Measurements from ENCODE around the gene NTN1. TPM values are rescaled to one million over a fixed set of nuclear protein-coding genes. Genes with fewer than 3 reads are reported as not detected.
A peak's percentile ranks its signal among the peaks of the same experiment; 100 is the strongest.

The NTN1 gene
- total RNA-seq, 2 donors from 2014 or later = 0.63 to 0.87 TPM

DNA sequence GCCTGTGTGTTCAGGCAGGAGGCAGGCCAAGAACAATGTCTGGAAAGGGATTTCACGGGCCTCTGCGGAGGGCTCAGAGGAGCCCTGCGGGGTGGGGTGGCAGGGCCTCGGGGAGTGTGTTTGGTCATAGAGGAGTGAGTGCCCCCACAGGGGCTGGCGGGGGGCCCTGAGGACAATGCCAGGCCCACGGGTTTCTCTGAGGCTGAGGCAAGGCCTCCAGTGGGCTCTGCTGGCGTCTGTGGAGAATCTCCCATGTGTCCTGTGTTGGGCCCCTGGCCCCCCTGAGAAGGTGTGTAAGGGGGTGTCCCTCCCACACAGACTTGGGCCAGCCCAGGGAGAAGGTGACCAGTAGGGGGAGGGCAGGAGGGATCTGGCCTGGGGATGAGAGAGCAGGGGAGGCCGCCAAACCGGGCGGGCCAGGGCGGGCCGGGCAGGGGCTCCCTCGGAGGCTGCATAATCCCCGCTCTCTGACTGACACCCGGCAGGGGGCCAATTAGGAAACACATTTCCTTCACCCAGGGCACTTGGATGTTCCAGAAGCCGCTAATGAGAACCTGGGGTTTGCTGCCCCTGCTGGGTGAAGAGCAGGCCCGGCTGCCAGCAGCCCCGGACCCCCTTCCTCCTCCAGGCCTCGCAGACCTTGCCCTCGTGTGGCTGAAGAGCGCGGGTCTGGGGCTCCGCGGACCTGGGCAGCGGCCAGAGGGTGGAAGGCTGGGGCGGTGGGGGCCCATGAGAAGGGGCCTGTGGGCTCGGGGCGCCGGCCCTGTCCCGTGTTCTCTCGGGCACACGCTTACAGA is 204.2 kb downstream of the NTN1 start:
- Mint-ChIP-seq H3K27me3 (no peaks in the 10 kb centered on the region), H3K4me1 (no peaks in the 10 kb centered on the region), H3K36me3 (ENCODE audit: low read depth) (no peaks in the 10 kb centered on the region), H3K27ac (no peak overlapping the region), H3K9me3 (no peaks in the 10 kb centered on the region), H3K4me3 (no peak overlapping the region)
- no peak for ATAC-seq (replicated peaks)

DNA sequence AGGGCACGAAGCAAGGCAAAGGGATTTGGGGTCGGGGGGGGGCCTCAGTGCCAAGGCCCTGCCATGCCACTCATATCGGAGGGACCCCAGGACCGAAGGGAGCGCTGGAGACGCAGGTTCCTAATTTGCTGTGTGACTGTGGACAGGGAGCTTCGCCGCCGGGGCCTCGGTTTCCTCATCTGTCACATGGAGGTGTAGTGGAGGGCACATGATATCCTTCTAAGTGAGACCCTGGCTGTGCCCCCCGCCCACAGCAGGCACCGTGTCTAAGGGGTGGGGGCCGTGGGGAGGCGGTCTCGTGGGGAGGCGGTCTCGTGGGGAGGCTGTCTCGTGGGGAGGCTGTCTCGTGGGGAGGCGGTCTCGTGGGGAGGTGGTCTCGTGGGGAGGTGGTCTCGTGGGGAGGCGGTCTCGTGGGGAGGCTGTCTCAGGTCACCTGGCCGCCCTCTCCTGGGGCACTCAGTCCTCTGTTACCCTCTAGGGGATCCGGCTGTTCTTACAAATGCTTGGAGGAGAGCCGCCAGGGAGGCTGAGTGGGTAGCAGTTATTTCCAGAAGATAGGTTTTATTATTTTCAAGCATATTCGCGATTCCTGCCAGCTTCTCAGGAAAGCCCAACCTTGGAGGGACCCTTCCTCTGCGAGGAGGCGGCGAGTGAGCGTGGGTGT is 205.0 kb downstream of the NTN1 start:
- no peak for ATAC-seq (replicated peaks)
- no peaks in the 10 kb centered on the region for H3K27me3 Mint-ChIP-seq
- H3K4me1 Mint-ChIP-seq = no peaks in the 10 kb centered on the region
- no peaks in the 10 kb centered on the region for H3K9me3 Mint-ChIP-seq
- H3K27ac Mint-ChIP-seq = no peak overlapping the region
- H3K36me3 Mint-ChIP-seq (ENCODE audit: low read depth) = no peaks in the 10 kb centered on the region
- H3K4me3 Mint-ChIP-seq = no peak overlapping the region

DNA sequence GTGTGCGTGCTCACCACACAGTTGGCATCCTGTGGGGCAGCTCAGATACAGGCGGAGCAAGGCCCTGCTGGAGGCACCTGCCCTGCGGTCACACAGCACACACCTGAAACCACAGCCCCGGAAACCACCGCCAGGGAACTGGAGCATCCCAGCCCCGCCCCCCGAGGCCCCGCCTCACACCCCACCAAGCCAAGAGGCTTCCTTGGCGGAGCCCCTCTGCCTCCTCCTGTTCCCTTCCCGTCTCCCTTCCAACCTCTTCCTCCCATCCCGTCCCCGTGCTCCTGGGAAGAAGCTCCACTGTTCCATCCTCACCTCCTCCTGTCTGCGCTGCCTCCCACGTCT is 205.5 kb downstream of the NTN1 start:
- H3K4me3 Mint-ChIP-seq = no peak overlapping the region
- no peak overlapping the region for H3K27ac Mint-ChIP-seq
- no peaks in the 10 kb centered on the region for H3K36me3 Mint-ChIP-seq (ENCODE audit: low read depth)
- H3K27me3 Mint-ChIP-seq = no peaks in the 10 kb centered on the region
- H3K9me3 Mint-ChIP-seq = no peaks in the 10 kb centered on the region
- H3K4me1 Mint-ChIP-seq = no peaks in the 10 kb centered on the region
- peak; percentile 44 for ATAC-seq (replicated peaks)

DNA sequence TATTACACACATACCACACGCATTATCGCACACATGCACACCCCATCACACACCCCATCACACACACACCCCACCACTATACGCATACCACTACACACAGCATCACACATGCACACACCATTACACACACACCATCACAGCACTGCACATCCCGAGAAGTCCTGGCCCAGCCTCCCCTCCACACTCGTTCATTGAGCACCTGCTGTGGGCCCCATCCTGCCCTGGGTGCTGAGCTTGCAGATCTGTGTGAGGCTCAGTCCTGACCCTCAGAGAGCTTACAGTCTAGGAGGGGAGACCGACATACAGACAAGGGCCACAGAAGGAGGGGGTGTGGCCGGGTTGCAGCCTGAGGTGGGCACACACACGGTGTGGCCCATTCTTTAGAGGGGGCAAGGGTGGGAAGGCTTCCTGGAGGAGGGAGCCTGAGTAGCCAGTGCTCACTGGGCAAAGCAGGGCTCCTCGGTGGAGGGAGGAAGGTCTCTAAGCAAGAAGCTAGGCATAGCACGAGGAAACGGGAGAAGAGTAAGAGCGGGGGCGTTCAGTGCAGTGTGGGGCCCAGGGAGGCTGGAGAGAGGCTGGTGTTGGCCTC is 206.6 kb downstream of the NTN1 start:
- Mint-ChIP-seq H3K9me3 (no peaks in the 10 kb centered on the region), H3K36me3 (ENCODE audit: low read depth) (no peaks in the 10 kb centered on the region), H3K27ac (no peak overlapping the region), H3K4me1 (no peaks in the 10 kb centered on the region), H3K4me3 (no peak overlapping the region), H3K27me3 (no peaks in the 10 kb centered on the region)
- ATAC-seq (replicated peaks) = peak; percentile 22

DNA sequence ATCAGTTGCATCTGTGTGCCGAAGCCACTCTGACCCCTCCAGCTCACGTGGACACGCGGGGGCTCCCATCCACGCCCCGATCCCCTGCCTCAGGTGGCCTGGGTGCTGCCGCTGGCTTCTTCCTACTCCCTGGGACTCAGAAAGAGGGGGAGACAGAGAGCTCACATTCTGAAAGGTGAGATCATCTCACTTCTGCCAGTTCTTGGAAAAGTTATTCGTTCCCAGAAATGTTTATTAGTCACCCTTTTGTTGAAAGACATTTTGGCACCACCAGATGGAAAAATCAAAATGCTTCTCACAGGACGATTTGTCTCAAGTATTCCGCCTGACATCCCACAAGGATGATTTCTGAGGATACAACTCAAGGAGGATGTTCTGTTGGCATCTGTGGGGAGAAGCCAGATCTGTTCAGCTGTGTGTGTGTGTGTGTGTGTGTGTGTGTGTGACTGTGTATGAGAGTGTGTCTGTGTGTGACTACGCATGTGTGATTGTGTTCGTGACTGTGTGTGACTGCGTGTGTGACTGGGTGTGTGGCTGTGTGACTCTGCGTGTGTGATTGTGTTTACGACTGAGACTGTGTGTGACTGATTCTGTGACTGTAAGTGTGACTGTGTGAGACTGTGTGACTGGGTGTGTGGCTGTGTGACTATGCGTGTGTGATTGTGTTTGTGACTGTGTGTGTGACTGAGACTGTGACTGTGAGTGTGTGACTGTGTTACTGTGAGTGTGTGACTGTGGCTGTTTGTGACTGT is 207.3 kb downstream of the NTN1 start:
- no peaks in the 10 kb centered on the region for H3K4me1 Mint-ChIP-seq
- H3K27me3 Mint-ChIP-seq = no peaks in the 10 kb centered on the region
- ATAC-seq (replicated peaks) = peak; percentile 72
- H3K27ac Mint-ChIP-seq = no peak overlapping the region
- H3K4me3 Mint-ChIP-seq = no peak overlapping the region
- no peaks in the 10 kb centered on the region for H3K9me3 Mint-ChIP-seq
- H3K36me3 Mint-ChIP-seq (ENCODE audit: low read depth) = no peaks in the 10 kb centered on the region

DNA sequence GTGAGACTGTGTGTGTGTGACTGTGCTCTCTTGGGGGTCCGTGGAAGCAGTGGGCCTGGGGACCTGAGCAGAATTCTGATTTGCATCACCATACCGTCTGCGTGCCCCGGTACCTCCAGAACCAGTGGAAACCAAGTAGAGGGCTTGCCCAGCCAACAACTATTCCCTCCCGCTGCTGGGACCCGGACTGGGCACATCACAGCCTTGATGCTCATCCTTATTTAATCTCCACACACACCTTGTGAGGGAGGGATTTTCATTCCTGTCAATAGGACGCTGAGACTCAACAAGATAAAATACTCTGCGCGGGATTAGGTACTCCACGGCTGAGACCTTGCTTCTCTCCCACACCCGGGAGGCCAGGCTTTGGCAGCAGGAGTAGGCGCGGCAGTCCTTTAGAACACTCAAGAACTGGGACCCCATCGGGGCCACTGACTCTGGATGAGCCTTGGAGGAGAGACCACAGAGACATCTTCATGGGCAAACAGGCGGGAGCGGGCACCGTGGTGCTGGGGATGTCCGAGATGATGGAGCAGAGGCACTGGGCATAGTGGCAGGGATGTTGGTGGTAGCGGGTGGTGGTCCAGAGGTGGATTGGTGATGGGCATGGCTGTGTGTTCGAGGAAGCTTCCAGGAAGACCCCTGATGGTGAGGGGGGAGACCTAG is 208.0 kb downstream of the NTN1 start:
- Mint-ChIP-seq H3K27ac (no peak overlapping the region), H3K9me3 (no peaks in the 10 kb centered on the region)
- ATAC-seq (replicated peaks) = no peak

DNA sequence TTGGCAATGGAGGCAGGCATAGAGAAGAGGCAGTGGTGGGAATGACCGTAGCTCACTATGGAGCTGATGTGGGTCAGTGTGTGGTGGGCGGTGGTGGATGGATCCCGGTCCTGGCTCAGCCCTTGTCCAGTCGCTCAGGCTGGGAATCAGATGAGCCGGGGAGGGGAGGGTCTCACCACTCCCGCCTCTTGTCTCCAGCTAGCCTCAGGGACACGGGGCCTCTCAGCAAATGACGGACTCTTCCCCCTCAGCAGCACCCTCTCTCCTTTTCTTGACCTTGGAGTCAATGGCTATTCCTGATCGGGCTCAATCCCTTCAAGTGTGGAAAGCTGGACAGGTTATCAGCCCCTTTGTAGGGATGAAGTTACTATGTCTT is 208.5 kb downstream of the NTN1 start:
- H3K4me3 Mint-ChIP-seq = no peak overlapping the region
- no peaks in the 10 kb centered on the region for H3K27me3 Mint-ChIP-seq
- no peaks in the 10 kb centered on the region for H3K4me1 Mint-ChIP-seq
- H3K27ac Mint-ChIP-seq = no peak overlapping the region
- no peaks in the 10 kb centered on the region for H3K36me3 Mint-ChIP-seq (ENCODE audit: low read depth)
- H3K9me3 Mint-ChIP-seq = no peaks in the 10 kb centered on the region
- ATAC-seq (replicated peaks) = no peak

More for the DNA sequence above, 208.0 kb downstream of the NTN1 start:
- H3K27me3 Mint-ChIP-seq = no peaks in the 10 kb centered on the region
- H3K36me3 Mint-ChIP-seq (ENCODE audit: low read depth) = no peaks in the 10 kb centered on the region
- no peak overlapping the region for H3K4me3 Mint-ChIP-seq
- no peaks in the 10 kb centered on the region for H3K4me1 Mint-ChIP-seq

DNA sequence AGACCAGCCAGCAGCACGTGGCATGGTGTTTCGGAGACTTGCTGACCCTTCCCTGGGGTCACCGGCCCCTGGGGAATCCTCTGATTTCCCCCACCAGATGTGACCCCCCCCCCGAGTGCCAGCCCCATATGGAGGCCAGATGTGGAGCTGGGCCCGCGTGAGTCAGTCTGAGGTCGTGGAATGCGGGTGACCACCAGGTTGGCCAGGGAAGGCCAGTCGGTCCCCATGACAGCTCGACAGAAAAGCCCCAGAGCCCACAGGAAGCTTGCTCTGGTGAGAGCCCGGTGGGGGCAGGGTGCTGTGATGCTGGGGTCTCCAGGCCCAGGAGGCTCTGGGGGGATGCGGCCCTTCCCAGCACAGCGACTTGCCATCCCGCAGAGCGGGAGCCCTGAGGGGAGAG is 209.0 kb downstream of the NTN1 start:
- Mint-ChIP-seq H3K4me3 (no peak overlapping the region), H3K27me3 (no peaks in the 10 kb centered on the region), H3K27ac (no peak overlapping the region), H3K36me3 (ENCODE audit: low read depth) (no peaks in the 10 kb centered on the region), H3K9me3 (no peaks in the 10 kb centered on the region), H3K4me1 (peaks cover 3% of the 10 kb centered on the region)
- no peak for ATAC-seq (replicated peaks)

DNA sequence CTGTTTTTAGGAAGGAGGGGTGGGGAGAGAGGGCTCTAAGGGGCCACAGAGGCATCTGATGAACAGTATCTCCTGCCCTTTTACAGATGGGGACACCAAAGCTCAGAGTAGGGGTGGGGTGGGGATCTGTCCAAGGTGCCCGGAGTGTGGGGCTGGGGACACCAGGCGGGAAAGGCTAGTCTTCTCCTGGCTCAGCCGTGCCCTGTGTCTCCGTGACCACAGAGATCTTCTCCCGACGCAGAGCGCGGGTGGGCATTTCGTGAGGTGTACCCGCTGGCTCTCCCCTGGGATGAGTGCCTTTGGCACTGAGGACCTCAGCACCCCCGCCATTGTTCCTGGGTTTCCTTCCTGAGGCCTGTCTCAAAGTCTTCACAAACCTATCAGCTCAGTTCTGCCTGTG is 209.6 kb downstream of the NTN1 start:
- Mint-ChIP-seq H3K36me3 (ENCODE audit: low read depth) (no peaks in the 10 kb centered on the region), H3K4me1 (peaks cover 4% of the 10 kb centered on the region), H3K9me3 (no peaks in the 10 kb centered on the region), H3K4me3 (no peak overlapping the region), H3K27me3 (no peaks in the 10 kb centered on the region), H3K27ac (no peak overlapping the region)
- no peak for ATAC-seq (replicated peaks)

DNA sequence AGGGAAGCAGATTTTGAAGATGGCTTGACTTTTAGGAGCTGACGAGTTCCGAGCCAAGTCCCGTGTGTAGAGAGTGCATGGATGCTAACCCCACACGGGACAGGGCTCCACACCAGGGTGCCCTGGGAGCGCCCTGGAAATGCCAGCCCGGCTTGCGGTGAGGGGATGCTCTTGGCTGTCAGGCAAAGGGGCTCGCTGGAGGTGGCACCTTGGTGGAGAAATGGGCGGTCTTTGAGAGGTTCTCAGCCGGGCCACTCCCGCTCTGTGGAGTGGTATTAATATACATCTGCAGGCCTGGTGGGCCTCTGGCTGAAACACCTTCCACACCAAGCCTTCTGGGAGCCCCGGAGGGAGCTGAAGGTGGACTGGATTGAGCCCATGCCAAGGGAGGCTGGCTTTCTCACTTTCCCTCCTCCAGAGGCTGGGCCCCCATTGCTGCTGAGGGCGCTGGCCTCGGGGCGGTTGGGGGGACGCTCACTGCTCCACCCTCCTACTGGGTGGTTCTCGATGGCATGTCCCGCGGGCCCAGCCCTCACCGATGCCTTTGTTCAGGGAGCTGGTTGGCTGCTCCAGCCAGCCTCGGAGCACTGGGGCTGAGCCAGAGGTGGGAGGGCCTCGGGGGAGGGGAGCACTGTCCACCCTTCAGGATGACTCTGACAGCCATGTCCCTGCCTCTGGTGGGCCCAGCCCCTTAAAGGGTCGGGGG is 210.3 kb downstream of the NTN1 start:
- no peak overlapping the region for H3K27ac Mint-ChIP-seq
- ATAC-seq (replicated peaks) = no peak
- H3K27me3 Mint-ChIP-seq = no peaks in the 10 kb centered on the region
- no peaks in the 10 kb centered on the region for H3K9me3 Mint-ChIP-seq
- no peaks in the 10 kb centered on the region for H3K36me3 Mint-ChIP-seq (ENCODE audit: low read depth)
- no peak overlapping the region for H3K4me3 Mint-ChIP-seq
- peaks cover 4% of the 10 kb centered on the region for H3K4me1 Mint-ChIP-seq

DNA sequence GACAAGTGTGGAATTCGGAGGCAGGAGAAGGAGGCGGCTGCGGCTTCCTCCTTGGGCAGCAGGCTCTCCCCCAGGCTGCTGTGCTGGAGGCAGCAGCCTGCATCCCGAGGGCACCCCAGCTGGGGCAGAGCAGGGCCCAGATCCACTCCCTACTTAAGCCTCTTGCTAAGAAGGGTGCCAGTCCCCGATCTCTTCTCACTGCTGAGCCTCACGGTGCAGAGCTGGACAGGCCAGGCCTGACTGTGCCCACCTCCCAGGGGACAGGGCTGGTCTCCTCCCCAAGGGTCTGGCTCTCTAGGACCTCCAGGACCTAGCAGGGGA is 210.8 kb downstream of the NTN1 start:
- Mint-ChIP-seq H3K27me3 (no peaks in the 10 kb centered on the region), H3K4me3 (no peak overlapping the region), H3K27ac (no peak overlapping the region), H3K36me3 (ENCODE audit: low read depth) (no peaks in the 10 kb centered on the region), H3K9me3 (no peaks in the 10 kb centered on the region), H3K4me1 (peaks cover 4% of the 10 kb centered on the region)
- ATAC-seq (replicated peaks) = no peak

DNA sequence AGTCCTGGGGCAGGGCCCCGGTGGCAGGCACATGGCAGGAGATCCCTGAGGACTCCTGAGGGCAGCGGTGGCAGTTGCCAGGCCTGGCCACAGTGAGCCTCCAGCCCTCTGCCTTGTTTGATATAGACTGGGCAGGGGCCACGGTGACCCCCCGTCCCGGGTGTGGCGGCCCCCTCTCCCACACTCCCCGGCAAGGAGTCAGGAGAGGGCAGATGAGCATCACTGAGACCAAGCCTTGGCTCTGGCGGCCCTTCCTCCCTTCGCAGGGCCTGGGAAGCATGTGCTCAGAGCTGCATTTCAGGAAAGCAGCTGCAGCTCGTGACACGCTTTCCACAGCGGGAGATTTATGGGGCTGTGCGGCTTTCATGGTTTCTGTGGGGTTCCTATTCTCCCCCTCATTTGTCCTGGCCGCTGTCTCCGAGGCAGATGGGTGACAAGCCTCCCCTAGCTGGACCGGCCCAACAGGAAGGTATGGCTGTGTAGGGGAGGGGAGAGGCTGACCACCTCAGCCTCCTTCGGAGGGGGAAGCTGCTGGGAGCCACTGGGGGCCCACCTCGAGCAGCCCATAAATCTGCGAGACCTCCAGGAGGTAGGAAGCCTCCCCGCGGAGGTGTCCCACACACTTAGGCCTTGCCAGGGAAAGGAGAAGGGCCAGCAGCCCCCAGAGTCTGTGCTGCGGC is 211.4 kb downstream of the NTN1 start:
- ATAC-seq (replicated peaks) = no peak
- Mint-ChIP-seq H3K27ac (no peak overlapping the region), H3K27me3 (no peaks in the 10 kb centered on the region), H3K9me3 (no peaks in the 10 kb centered on the region), H3K4me1 (peaks cover 4% of the 10 kb centered on the region), H3K4me3 (no peak overlapping the region), H3K36me3 (ENCODE audit: low read depth) (no peaks in the 10 kb centered on the region)

DNA sequence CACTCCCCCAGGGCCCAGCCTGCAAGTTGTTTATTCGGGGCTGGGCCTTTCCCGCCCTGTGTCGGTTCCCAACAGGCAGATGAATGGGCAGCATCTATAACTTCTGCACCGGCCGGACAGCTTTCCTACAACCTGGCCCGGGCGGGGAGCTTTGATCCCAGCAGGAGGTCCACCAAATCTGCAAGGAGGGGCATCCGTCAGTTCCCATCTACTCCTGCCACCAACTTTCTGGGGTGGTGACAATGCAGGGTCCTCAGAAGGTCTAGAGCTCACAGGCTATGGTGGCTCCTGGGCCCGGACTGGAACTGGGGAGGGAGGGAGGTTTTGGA is 211.9 kb downstream of the NTN1 start:
- Mint-ChIP-seq H3K27ac (no peak overlapping the region), H3K27me3 (no peaks in the 10 kb centered on the region)

DNA sequence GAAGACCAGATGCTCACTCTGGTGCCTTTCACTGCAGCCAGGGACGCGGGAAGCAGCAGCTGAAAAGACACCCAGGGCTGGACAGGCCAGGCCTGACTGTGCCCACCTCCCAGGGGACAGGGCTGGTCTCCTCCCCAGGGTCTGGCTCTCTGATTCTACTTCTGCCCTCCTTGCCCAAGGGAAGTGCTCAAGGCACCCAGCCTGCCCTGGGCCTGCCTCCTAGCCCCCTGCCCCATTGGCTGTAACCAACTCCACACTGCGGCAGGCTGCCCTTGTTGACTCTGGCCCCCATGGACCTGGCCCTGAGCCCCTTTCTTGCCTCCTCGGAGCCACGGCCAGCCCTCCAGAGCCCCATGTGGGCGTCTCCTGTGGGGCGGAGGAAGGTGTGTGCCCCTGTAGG is 212.5 kb downstream of the NTN1 start:
- no peak for ATAC-seq (replicated peaks)
- Mint-ChIP-seq H3K4me3 (no peak overlapping the region), H3K27me3 (no peaks in the 10 kb centered on the region), H3K36me3 (ENCODE audit: low read depth) (no peaks in the 10 kb centered on the region), H3K9me3 (no peaks in the 10 kb centered on the region), H3K4me1 (peaks cover 7% of the 10 kb centered on the region), H3K27ac (no peak overlapping the region)

More for the DNA sequence above, 211.9 kb downstream of the NTN1 start:
- H3K36me3 Mint-ChIP-seq (ENCODE audit: low read depth) = no peaks in the 10 kb centered on the region
- H3K4me1 Mint-ChIP-seq = peaks cover 4% of the 10 kb centered on the region
- ATAC-seq (replicated peaks) = no peak
- no peak overlapping the region for H3K4me3 Mint-ChIP-seq
- no peaks in the 10 kb centered on the region for H3K9me3 Mint-ChIP-seq
